SK-N-SH (cell line): ENCODE measurements around the gene CEP44. TPM values are rescaled to one million over a fixed set of nuclear protein-coding genes. Genes with fewer than 3 reads are reported as not detected.

Source experiments
- CTCF ChIA-PET: fragments of 300-600, 350-600 bp; formaldehyde crosslinking; extraction: SDS; loops from one replicate; lab custom pipeline; 2021; lab: Yijun Ruan, JAX
- POLR2A ChIA-PET: fragments of 350-600 bp; sonication (Branson Sonifier 250); formaldehyde crosslinking; extraction: SDS; loops from one replicate; lab custom pipeline; 2020; ENCODE audit warnings: antibody characterized with exemption, inconsistent platforms; lab: Yijun Ruan, JAX
- DNase-seq: peaks from one replicate; pipeline ENCODE4 v3.0.0; 2012
- H2AFZ ChIP-seq: fragments of 200-600 bp; sonication (generic); 2 replicates; pipeline ENCODE4 v1.8.1; 2016; ENCODE audit warnings: antibody characterized with exemption, mild to moderate bottlenecking, low read depth
- H3F3A ChIP-seq: fragments of 200-600 bp; sonication (generic); replicated peaks from 2 replicates; pipeline ENCODE3; 2016; ENCODE audit warnings: antibody characterized with exemption, mild to moderate bottlenecking; ENCODE audit not compliant: insufficient read depth
- H3K27ac ChIP-seq, 2 experiments: fragments of 200-500 bp in 1 of 2; fragments of 200-600 bp in 1 of 2; sonication (Bioruptor generic) in 1 of 2; sonication (generic), shearing (Covaris generic) in 1 of 2; 2 replicates each; pipeline versions ENCODE4 v1.5.1 to v1.6.1; 2014 to 2016; ENCODE audit warnings: low read depth in 2 of 2, inconsistent platforms in 1 of 2, low read length in 1 of 2, mild to moderate bottlenecking in 1 of 2, mixed read lengths in 1 of 2
- H3K27me3 ChIP-seq: fragments of 200-600 bp; sonication (generic), shearing (Covaris generic); 2 replicates; pipeline ENCODE4 v1.6.1; 2016; ENCODE audit warnings: mixed run types; ENCODE audit not compliant: insufficient read depth
- H3K36me3 ChIP-seq, 2 experiments: fragments of 200-500 bp in 1 of 2; fragments of 200-600 bp in 1 of 2; sonication (Bioruptor generic) in 1 of 2; sonication (generic) in 1 of 2; replicated peaks in 1 of 2; 2 replicates each; pipeline versions ENCODE3 to v1.5.1; 2014 to 2016; ENCODE audit warnings: low read length in 1 of 2, mild to moderate bottlenecking in 1 of 2; ENCODE audit not compliant: insufficient read depth in 2 of 2, control insufficient read depth in 1 of 2
- H3K4me1 ChIP-seq, 2 experiments: fragments of 200-500 bp in 1 of 2; fragments of 200-600 bp in 1 of 2; sonication (Bioruptor generic) in 1 of 2; sonication (generic), shearing (Covaris generic) in 1 of 2; 2 replicates each; pipeline versions ENCODE4 v1.5.1 to v1.6.1; 2014 to 2016; ENCODE audit warnings: low read depth in 1 of 2, low read length in 1 of 2, mixed run types in 1 of 2; ENCODE audit not compliant: insufficient read depth in 2 of 2, control insufficient read depth in 1 of 2
- H3K4me2 ChIP-seq: fragments of 200-600 bp; sonication (generic), shearing (Covaris generic); 2 replicates; pipeline ENCODE4 v1.6.1; 2017; ENCODE audit warnings: mixed run types
- H3K4me3 ChIP-seq, 2 experiments: fragments of 200-500 bp in 1 of 2; fragments of 200-600 bp in 1 of 2; sonication (Bioruptor generic) in 1 of 2; sonication (generic), shearing (Covaris generic) in 1 of 2; 2 replicates each; pipeline versions ENCODE4 v1.5.1 to v1.8.1; 2014 to 2016; ENCODE audit warnings: low read depth in 2 of 2, inconsistent platforms in 1 of 2, low read length in 1 of 2, mild to moderate bottlenecking in 1 of 2, mixed read lengths in 1 of 2, moderate library complexity in 1 of 2
- H3K79me2 ChIP-seq: fragments of 200-600 bp; sonication (generic); 2 replicates; pipeline ENCODE4 v1.8.1; 2017; ENCODE audit warnings: mild to moderate bottlenecking; ENCODE audit not compliant: insufficient read depth
- H3K9ac ChIP-seq: fragments of 200-600 bp; sonication (generic); 2 replicates; pipeline ENCODE4 v1.6.1; 2017; ENCODE audit warnings: mixed run types
- H3K9me2 ChIP-seq: fragments of 200-600 bp; sonication (generic); 2 replicates; pipeline ENCODE4 v1.6.1; 2017; ENCODE audit warnings: mixed run types
- H3K9me3 ChIP-seq: fragments of 200-600 bp; sonication (generic); 2 replicates; pipeline ENCODE4 v1.6.1; 2017; ENCODE audit warnings: mixed run types, mild to moderate bottlenecking, moderate library complexity
- H4K20me1 ChIP-seq: fragments of 200-600 bp; sonication (generic); 2 replicates; pipeline ENCODE4 v1.6.1; 2017; ENCODE audit warnings: mild to moderate bottlenecking, mixed run types; ENCODE audit not compliant: insufficient read depth
- EP300 ChIP-seq, 2 experiments: IDR thresholded peaks; 2 replicates each; pipeline versions ENCODE4 v1.4.0 to v1.6.1; 2012; ENCODE audit warnings: borderline replicate concordance in 1 of 2, low read depth in 1 of 2, low read length in 1 of 2
- EZH2phosphoT487 ChIP-seq: fragments of 200-600 bp; sonication (generic); IDR thresholded peaks from 2 replicates; pipeline ENCODE4 v1.6.1; 2017; ENCODE audit warnings: low read depth, mixed run types, mild to moderate bottlenecking, antibody characterized with exemption, moderate library complexity, borderline replicate concordance
- FOXJ3 ChIP-seq: sonication (generic); formaldehyde crosslinking; IDR thresholded peaks from 2 replicates; pipeline ENCODE4 v1.5.1; 2020; ENCODE audit warnings: mild to moderate bottlenecking, missing genetic modification reagents
- IRF3 ChIP-seq: fragments of 150-350 bp; IDR thresholded peaks from 2 replicates; pipeline ENCODE4 v1.6.1; 2016; ENCODE audit warnings: mild to moderate bottlenecking, low read depth, low read length
- PBX3 ChIP-seq: IDR thresholded peaks from 2 replicates; pipeline ENCODE4; 2012
- RAD21 ChIP-seq: IDR thresholded peaks from 2 replicates; pipeline ENCODE4 v1.6.1; 2012; ENCODE audit warnings: mild to moderate bottlenecking, low read length
- SMC3 ChIP-seq: IDR thresholded peaks from 2 replicates; pipeline ENCODE4 v1.6.1; 2012; ENCODE audit warnings: low read depth, low read length, improper control_type of control experiment
- TCF12 ChIP-seq: IDR thresholded peaks from 2 replicates; pipeline ENCODE4 v1.4.0; 2012
- ZBTB33 ChIP-seq: IDR thresholded peaks from 2 replicates; pipeline ENCODE4 v1.4.0; 2012; ENCODE audit warnings: low read depth, borderline replicate concordance
- WGBS: methylation state at CpG from one replicate; pipeline ENCODE4 v1.1.6; 2017; ENCODE audit warnings: low lambda C conversion rate; 5-methylcytosine and 5-hydroxymethylcytosine counted together
- polyA plus RNA-seq, 3 experiments: library from polyadenylated mRNA; depleted of rRNA; stranded (reverse); fragments of >200 nt; gene quantifications; 2 replicates each; pipeline ENCODE4 v1.2.3, GENCODE V29; 2012

The CEP44 gene
- polyA plus RNA-seq, 1 of the 3 experiments (the other 2 are of a cell fraction) = 3.8 TPM

GRCh38 chr4:174244441-174244840, 39.3 kb upstream of the CEP44 start (continued):
- no peak for TF ChIP-seq ZBTB33
- peak; percentile 32; the same call in 1 of the 2 replicates for TF ChIP-seq TCF12
- TF ChIP-seq RAD21 = no peak
- TF ChIP-seq PBX3 = peak; percentile 63
- TF ChIP-seq FOXJ3 (CRISPR knock-in tag) = no peak
- TF ChIP-seq SMC3 = no peak
- no peak for TF ChIP-seq IRF3

GRCh38 chr4:174245714-174246113, 38.0 kb upstream of the CEP44 start:
- no peaks in the 10 kb centered on the region for H3K79me2 ChIP-seq
- no peak overlapping the region for H3K9ac ChIP-seq
- DNase-seq = no peak
- 97% methylated on average over 1 of the region's 1 CpG for WGBS
- H3F3A ChIP-seq = peaks cover 3% of the 10 kb centered on the region
- no peaks in the 10 kb centered on the region for H3K27me3 ChIP-seq
- TF ChIP-seq EP300 (IDR thresholded peaks at IDR 0.05; ENCODE audit: borderline replicate concordance in 1 of 2, low read depth in 1 of 2, low read length in 1 of 2) = no peak
- TF ChIP-seq ZBTB33 = no peak
- no peak for TF ChIP-seq EZH2phosphoT487
- TF ChIP-seq, all 33 proteins: peak for 0
- H3K27ac ChIP-seq = peak overlapping the region in 1 of 2 experiments; percentile 34; a peak in 2 of 4 replicates
- POLR2A ChIA-PET = interaction anchor here (0.6 kb wide), 1 partner anchor 10 kb away, joined by 4 read pairs; no protein-coding TSS in a partner anchor
- H3K4me2 ChIP-seq = no peak overlapping the region
- H3K9me2 ChIP-seq = no peaks in the 10 kb centered on the region; the same call in 1 of the 2 replicates
- peaks cover 13 to 20% of the 10 kb centered on the region in 2 experiments for H3K36me3 ChIP-seq
- no peak overlapping the region for H2AFZ ChIP-seq
- no peaks in the 10 kb centered on the region for H4K20me1 ChIP-seq
- CTCF ChIA-PET = interaction anchor here (1.3 kb wide), 1 partner anchor 10 kb away, joined by 4 read pairs; no protein-coding TSS in a partner anchor
- H3K4me1 ChIP-seq = peaks cover 5 to 29% of the 10 kb centered on the region in 2 experiments; a peak in 1 of 4 replicates
- no peaks in the 10 kb centered on the region for H3K9me3 ChIP-seq
- no peak overlapping the region for H3K4me3 ChIP-seq
